ENCODE data around the gene RALGDS.
A peak's percentile ranks its signal among the peaks of the same experiment; 100 is the strongest.

Gene RALGDS

GRCh38 chr9:133117271-133118178 is 3.5 kb downstream of the RALGDS start:
- ATAC-seq = no peak

GRCh38 chr9:133116346-133117231 is 4.5 kb downstream of the RALGDS start:
- ATAC-seq = no peak

- ATAC-seq = peak; percentile 98 to 99
Measured at GRCh38 chr9:133115604-133116345, 5.3 kb downstream of the RALGDS start.

- no peak for ATAC-seq
Measured at GRCh38 chr9:133114886-133115603, 6.0 kb downstream of the RALGDS start.

- ATAC-seq = no peak
Measured at GRCh38 chr9:133113949-133114885, 6.8 kb downstream of the RALGDS start.

GRCh38 chr9:133113163-133113948 is 7.7 kb downstream of the RALGDS start:
- no peak for ATAC-seq

GRCh38 chr9:133112663-133113026 is 8.4 kb downstream of the RALGDS start:
- ATAC-seq = peak in 1 of 2 donors; percentile 2

GRCh38 chr9:133111808-133112662 is 9.0 kb downstream of the RALGDS start:
- ATAC-seq = no peak

GRCh38 chr9:133109931-133110650 is 10.9 kb downstream of the RALGDS start:
- no peak for ATAC-seq

GRCh38 chr9:133108794-133109641 is 12.0 kb downstream of the RALGDS start:
- no peak for ATAC-seq

GRCh38 chr9:133107961-133108793 is 12.9 kb downstream of the RALGDS start:
- no peak for ATAC-seq

- ATAC-seq = no peak
Measured at GRCh38 chr9:133107245-133107722, 13.8 kb downstream of the RALGDS start.

GRCh38 chr9:133106511-133107244 is 14.4 kb downstream of the RALGDS start:
- no peak for ATAC-seq

GRCh38 chr9:133105461-133105770 is 15.6 kb downstream of the RALGDS start:
- no peak for ATAC-seq

GRCh38 chr9:133104718-133105460 is 16.2 kb downstream of the RALGDS start:
- ATAC-seq = no peak

All from activated CD4-positive, CD25-positive, alpha-beta regulatory T cell treated with anti-CD3 and anti-CD28 coated beads, Interleukin-2, amount 50 U/mL, for 24 hours (primary cell).